ENCODE results near the gene FNDC10. TPM values are rescaled to one million over a fixed set of nuclear protein-coding genes. Genes with fewer than 3 reads are reported as not detected.
A peak's percentile ranks its signal among the peaks of the same experiment; 100 is the strongest.

The FNDC10 gene
- total and polyA plus RNA-seq, 2 experiments from 2014 or later, result 3.1 to 9.8 TPM

- Histone ChIP-seq H3K79me2 (ENCODE audit: insufficient read depth) (peaks cover 40% of the 10 kb centered on the region), H2AFZ (peak within 1 kb of the TSS; percentile 58), H3F3A (ENCODE audit: insufficient read depth) (peaks cover 21% of the 10 kb centered on the region), H3K9me3 (ENCODE audit: low read depth) (no peaks in the 10 kb centered on the region), H3K9me2 (ENCODE audit: insufficient read depth) (no peaks in the 10 kb centered on the region), H3K27me3 (replicated peaks; ENCODE audit: insufficient read depth) (no peaks in the 10 kb centered on the region), H3K4me3 (peak within 1 kb of the TSS; percentile 92), H3K4me1 (ENCODE audit: insufficient read depth) (peaks cover 6% of the 10 kb centered on the region; the same call in 1 of the 2 replicates), H3K4me2 (ENCODE audit: unreplicated experiment) (peak within 1 kb of the TSS; percentile 94), H3K9ac (peak within 1 kb of the TSS; percentile 99), H3K36me3 (ENCODE audit: low read depth) (no peaks in the 10 kb centered on the region), H3K27ac (peak within 1 kb of the TSS; percentile 99), H4K20me1 (ENCODE audit: insufficient read depth) (no peaks in the 10 kb centered on the region)
- in situ Hi-C loops (cut with MboI), result no loop called here
- DNase-seq, result peak; percentile 99
- TF ChIP-seq EZH2phosphoT487 (IDR thresholded peaks at IDR 0.05; ENCODE audit: insufficient read depth, low read depth) (no peak), EZH2 (IDR thresholded peaks at IDR 0.05; ENCODE audit: insufficient read depth, poor library complexity, severe bottlenecking) (no peak)
- 1% methylated on average over 51 to 88 of the region's 107 CpGs for WGBS, 2 experiments (ENCODE audit: low coverage in 1 of 2, low lambda C conversion rate in 2 of 2, missing lambda C conversion rate in 2 of 2)
These were observed 15.5 kb upstream of the FNDC10 start, which contains the start of gene MIB2 for GRCh38 chr1:1615256-1616044. TSS of gene MIB2 (plus strand) at chr1:1615500. CDS start at chr1:1623453, 7,953 bp downstream.

GRCh38 chr1:1614954-1615255 is 15.0 kb upstream of the FNDC10 start:
- Histone ChIP-seq H2AFZ (peak overlapping the region; percentile 53), H4K20me1 (ENCODE audit: insufficient read depth) (no peaks in the 10 kb centered on the region), H3K4me1 (ENCODE audit: insufficient read depth) (peaks cover 6% of the 10 kb centered on the region; the same call in 1 of the 2 replicates), H3K9me2 (ENCODE audit: insufficient read depth) (no peaks in the 10 kb centered on the region), H3K27me3 (replicated peaks; ENCODE audit: insufficient read depth) (no peaks in the 10 kb centered on the region), H3K9me3 (ENCODE audit: low read depth) (no peaks in the 10 kb centered on the region), H3K9ac (peak overlapping the region; percentile 99), H3K79me2 (ENCODE audit: insufficient read depth) (peaks cover 40% of the 10 kb centered on the region), H3K36me3 (ENCODE audit: low read depth) (no peaks in the 10 kb centered on the region), H3K4me2 (ENCODE audit: unreplicated experiment) (peak overlapping the region; percentile 94), H3K4me3 (peak overlapping the region; percentile 92), H3F3A (ENCODE audit: insufficient read depth) (peaks cover 21% of the 10 kb centered on the region), H3K27ac (peak overlapping the region; percentile 99)
- TF ChIP-seq EZH2 (IDR thresholded peaks at IDR 0.05; ENCODE audit: insufficient read depth, poor library complexity, severe bottlenecking) (no peak), EZH2phosphoT487 (IDR thresholded peaks at IDR 0.05; ENCODE audit: insufficient read depth, low read depth) (no peak)
- no peak for DNase-seq
- in situ Hi-C loops (cut with MboI), result no loop called here
- WGBS, 2 experiments (ENCODE audit: low coverage in 1 of 2, low lambda C conversion rate in 2 of 2, missing lambda C conversion rate in 2 of 2), result 1% methylated on average over 21 to 23 of the region's 23 CpGs

DNA sequence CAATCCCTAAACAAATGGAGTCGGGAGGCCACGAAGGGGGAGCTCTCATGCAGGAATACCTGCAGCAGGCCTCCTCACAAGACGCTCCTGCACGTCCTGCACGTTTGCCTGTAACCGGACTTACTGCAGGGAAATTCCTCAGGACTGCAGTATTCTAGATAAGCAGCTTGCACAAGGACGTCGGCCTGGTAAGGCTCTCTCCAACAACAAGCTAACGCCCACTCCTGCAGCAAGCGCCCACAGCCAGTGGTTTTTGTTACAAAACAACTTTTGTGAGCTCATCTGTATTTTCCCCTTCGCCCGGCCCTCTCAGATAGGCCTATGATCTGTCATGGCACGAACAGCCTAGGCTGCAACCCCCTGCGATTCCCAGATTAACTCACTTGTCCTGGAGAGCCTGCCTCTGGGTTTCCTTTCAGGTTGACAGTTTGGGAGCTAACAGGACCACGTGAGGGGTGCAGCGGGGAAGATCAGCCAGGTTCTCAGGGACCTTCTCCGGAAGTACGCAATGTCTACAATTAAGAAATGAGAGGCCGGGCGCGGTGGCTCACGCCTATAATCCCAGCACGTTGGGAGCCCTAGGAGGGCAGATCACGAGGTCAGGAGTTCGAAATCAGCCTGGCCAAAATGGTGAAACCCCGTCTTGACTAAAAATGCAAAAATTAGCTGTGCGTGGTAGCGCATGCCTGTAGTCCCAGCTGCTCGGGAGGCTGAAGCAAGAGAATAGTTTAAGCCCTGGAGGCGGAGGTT is 14.4 kb upstream of the FNDC10 start:
- Histone ChIP-seq H3K9ac (peak overlapping the region; percentile 99), H2AFZ (peak overlapping the region; percentile 53), H4K20me1 (ENCODE audit: insufficient read depth) (no peaks in the 10 kb centered on the region)

GRCh38 chr1:1613509-1614082 is 13.7 kb upstream of the FNDC10 start:
- DNase-seq, result no peak
- Histone ChIP-seq H3K36me3 (ENCODE audit: low read depth) (no peaks in the 10 kb centered on the region), H4K20me1 (ENCODE audit: insufficient read depth) (no peaks in the 10 kb centered on the region), H3K9ac (peak overlapping the region; percentile 99), H3K9me2 (ENCODE audit: insufficient read depth) (no peaks in the 10 kb centered on the region), H3K4me2 (ENCODE audit: unreplicated experiment) (peak overlapping the region; percentile 94), H3K4me1 (ENCODE audit: insufficient read depth) (peaks cover 6% of the 10 kb centered on the region; the same call in 1 of the 2 replicates), H3K27me3 (replicated peaks; ENCODE audit: insufficient read depth) (no peaks in the 10 kb centered on the region), H3K9me3 (ENCODE audit: low read depth) (no peaks in the 10 kb centered on the region), H2AFZ (0 out of 2 replicates have a peak overlapping the region, but pooled peaks have one; percentile 53), H3K4me3 (peak overlapping the region; percentile 92), H3K27ac (peak overlapping the region; percentile 99), H3F3A (ENCODE audit: insufficient read depth) (peaks cover 21% of the 10 kb centered on the region), H3K79me2 (ENCODE audit: insufficient read depth) (peaks cover 40% of the 10 kb centered on the region)
- in situ Hi-C loops (cut with MboI), result no loop called here
- WGBS, 2 experiments (ENCODE audit: low coverage in 1 of 2, low lambda C conversion rate in 2 of 2, missing lambda C conversion rate in 2 of 2), result 68 to 69% methylated on average over 11 of the region's 11 CpGs
- TF ChIP-seq EZH2phosphoT487 (IDR thresholded peaks at IDR 0.05; ENCODE audit: insufficient read depth, low read depth), result no peak
- no peak for TF ChIP-seq EZH2 (IDR thresholded peaks at IDR 0.05; ENCODE audit: insufficient read depth, poor library complexity, severe bottlenecking)

More for the DNA sequence above, 14.4 kb upstream of the FNDC10 start:
- H3K36me3 ChIP-seq (ENCODE audit: low read depth), result no peaks in the 10 kb centered on the region
- no peaks in the 10 kb centered on the region for H3K9me3 ChIP-seq (ENCODE audit: low read depth)
- H3K27ac ChIP-seq, result peak overlapping the region; percentile 99
- H3K79me2 ChIP-seq (ENCODE audit: insufficient read depth), result peaks cover 40% of the 10 kb centered on the region
- H3K27me3 ChIP-seq (replicated peaks; ENCODE audit: insufficient read depth), result no peaks in the 10 kb centered on the region
- peak overlapping the region; percentile 92 for H3K4me3 ChIP-seq
- TF ChIP-seq EZH2 (IDR thresholded peaks at IDR 0.05; ENCODE audit: insufficient read depth, poor library complexity, severe bottlenecking) (no peak), EZH2phosphoT487 (IDR thresholded peaks at IDR 0.05; ENCODE audit: insufficient read depth, low read depth) (no peak)
- H3F3A ChIP-seq (ENCODE audit: insufficient read depth), result peaks cover 21% of the 10 kb centered on the region
- 7 to 8% methylated on average over 30 of the region's 30 CpGs for WGBS, 2 experiments (ENCODE audit: low coverage in 1 of 2, low lambda C conversion rate in 2 of 2, missing lambda C conversion rate in 2 of 2)
- DNase-seq, result peak; percentile 94
- H3K4me1 ChIP-seq (ENCODE audit: insufficient read depth), result peaks cover 6% of the 10 kb centered on the region; the same call in 1 of the 2 replicates
- H3K4me2 ChIP-seq (ENCODE audit: unreplicated experiment), result peak overlapping the region; percentile 94
- in situ Hi-C loops (cut with MboI), result no loop called here
- no peaks in the 10 kb centered on the region for H3K9me2 ChIP-seq (ENCODE audit: insufficient read depth)

Data from GM23248 (cell line).